ENCODE results near the gene ANO4.
"Not testable (repeated sequence)": the region's sequence is repeated elsewhere in the genome, so short reads cannot be mapped to it uniquely, and the experiment has no call there.

ANO4 gene

DNA sequence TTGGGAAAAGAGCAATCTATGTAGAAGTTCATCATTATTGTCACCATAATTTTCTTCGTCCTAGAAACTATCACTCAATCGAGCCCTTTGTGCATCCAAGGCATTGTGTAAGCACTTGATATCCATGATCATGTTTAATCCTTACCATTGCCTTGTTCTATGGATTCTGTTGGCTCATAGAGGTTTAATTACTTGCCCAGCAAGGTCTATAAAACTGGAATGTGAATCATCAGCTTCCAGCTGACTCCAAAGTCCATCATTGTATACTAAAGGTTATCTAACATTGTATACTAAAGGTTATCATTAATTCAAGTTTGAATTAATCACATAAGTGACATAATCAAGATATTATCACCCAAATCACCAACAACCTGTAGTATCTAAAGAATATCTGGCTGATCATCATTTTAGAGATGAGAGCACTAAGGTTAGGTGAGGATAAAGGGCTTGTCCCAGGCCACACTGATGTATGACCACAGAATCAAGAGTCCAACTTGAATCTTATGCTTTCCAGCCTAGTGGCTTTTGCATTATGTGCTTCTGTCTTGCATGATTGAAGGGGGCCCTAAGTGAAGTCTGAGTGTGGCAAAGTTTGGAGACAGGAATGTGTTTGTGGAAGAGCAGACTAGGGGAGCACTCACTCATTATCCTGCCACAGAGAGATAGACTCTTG lies 188.1 kb downstream of the ANO4 start:
- Histone ChIP-seq H3K27ac (no peak overlapping the region), H3K4me3 (no peak overlapping the region)
- no peak for DNase-seq (ENCODE audit: low spot score)
- TF ChIP-seq, protein P1, sequence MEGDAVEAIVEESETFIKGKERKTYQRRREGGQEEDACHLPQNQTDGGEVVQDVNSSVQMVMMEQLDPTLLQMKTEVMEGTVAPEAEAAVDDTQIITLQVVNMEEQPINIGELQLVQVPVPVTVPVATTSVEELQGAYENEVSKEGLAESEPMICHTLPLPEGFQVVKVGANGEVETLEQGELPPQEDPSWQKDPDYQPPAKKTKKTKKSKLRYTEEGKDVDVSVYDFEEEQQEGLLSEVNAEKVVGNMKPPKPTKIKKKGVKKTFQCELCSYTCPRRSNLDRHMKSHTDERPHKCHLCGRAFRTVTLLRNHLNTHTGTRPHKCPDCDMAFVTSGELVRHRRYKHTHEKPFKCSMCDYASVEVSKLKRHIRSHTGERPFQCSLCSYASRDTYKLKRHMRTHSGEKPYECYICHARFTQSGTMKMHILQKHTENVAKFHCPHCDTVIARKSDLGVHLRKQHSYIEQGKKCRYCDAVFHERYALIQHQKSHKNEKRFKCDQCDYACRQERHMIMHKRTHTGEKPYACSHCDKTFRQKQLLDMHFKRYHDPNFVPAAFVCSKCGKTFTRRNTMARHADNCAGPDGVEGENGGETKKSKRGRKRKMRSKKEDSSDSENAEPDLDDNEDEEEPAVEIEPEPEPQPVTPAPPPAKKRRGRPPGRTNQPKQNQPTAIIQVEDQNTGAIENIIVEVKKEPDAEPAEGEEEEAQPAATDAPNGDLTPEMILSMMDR (IDR thresholded peaks at IDR 0.05): no peak

DNA sequence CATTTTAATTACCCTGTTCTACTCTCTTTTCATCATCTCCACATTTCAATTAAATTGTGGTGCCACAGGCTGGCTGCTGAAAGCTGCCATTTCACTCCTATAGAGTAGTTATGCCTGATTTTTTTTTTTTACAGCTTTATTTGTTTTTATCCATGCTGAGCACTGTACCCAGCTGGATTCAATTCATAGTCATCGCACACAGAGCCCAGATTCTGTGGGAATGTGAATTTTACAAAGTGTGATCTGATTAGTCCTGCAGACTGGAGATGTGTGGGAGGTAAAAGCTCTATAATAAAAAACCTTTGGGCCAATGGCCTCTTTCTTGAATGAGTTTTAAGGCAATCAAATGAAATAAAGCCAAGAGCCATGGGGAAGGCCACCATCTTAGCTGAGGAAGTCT lies 190.2 kb downstream of the ANO4 start:
- DNase-seq (ENCODE audit: low spot score): no peak
- Histone ChIP-seq H3K4me3 (no peak overlapping the region), H3K27ac (no peak overlapping the region)
- TF ChIP-seq, protein P1 (IDR thresholded peaks at IDR 0.05): no peak

GRCh38 chr12:100986595-100987547 lies 192.3 kb downstream of the ANO4 start:
- Histone ChIP-seq H3K27ac (no peak overlapping the region), H3K4me3 (no peak overlapping the region)
- no peak for DNase-seq (ENCODE audit: low spot score)
- TF ChIP-seq, protein P1 (IDR thresholded peaks at IDR 0.05): no peak

DNA sequence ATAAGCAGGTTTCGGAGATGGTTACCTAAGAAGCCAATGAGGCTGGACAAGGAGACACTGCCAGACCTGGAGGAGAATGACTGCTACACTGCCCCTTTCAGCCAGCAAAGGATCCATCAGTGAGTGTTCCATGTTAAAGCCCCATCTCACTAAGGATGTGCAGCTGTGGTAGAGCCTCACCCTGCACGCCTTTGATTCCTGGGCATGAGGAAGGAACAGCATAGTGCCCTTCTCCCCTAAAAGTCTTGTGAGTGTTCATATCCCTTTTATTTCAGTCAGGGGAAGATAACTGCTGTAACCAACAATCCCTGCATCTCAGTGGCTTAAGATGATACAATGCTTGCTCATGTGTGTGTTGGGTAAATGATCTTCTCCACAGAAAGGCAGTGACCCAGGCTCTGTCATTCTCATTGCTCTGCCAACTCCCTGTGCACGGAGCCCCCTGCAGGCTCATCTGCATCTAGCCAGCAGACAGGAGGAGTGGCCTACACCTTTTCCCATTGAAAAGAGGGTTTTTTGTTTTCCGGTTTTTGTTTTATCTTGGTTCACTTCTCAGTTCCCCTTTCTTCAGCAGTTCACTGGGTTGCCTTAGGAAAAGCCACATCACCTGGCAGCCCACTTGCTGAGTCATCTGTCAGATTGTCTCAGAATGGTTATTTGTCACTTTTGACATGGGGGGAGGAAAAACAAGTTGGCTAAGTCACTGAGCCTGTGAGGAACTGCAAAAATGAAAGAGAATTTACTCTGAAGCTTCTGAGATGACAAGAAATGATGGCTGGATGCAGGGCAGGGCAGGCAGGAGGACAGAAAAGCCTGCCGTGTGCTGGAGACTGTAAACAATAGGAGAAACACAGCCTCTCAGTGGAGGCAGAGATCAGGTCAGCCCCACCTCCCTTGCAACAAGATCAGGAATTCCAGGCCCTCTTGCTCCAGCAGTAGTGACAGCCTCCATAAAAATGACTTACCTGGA lies 193.3 kb downstream of the ANO4 start:
- TF ChIP-seq, protein P1 (IDR thresholded peaks at IDR 0.05): no peak
- DNase-seq (ENCODE audit: low spot score): no peak
- Histone ChIP-seq H3K27ac (no peak overlapping the region), H3K4me3 (no peak overlapping the region)

- H3K27ac ChIP-seq; H3K4me3 ChIP-seq; DNase-seq (ENCODE audit: low spot score): not testable (repeated sequence)
These were observed 194.9 kb downstream of the ANO4 start for GRCh38 chr12:100989509-100989908.

DNA sequence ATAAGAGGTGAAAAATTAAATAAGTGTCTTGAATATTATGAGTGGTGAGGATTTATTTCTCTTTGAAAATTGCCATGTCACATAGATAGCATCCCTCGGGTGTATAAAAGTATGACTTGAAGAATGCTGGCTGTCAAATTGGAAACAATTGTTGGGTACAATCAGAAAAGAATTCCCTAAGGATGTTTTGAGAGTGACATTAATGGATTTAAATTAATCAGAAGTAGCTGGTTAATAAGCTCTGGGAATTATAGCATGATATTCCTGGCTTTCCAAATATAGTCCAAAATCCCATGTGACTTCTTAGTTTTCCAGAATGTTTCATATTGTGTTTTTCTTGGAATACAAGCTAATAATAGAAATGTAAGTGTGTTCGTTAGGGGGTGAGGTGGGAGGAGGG lies 196.5 kb downstream of the ANO4 start:
- no peak for DNase-seq (ENCODE audit: low spot score)
- TF ChIP-seq, protein P1 (IDR thresholded peaks at IDR 0.05): no peak
- Histone ChIP-seq H3K4me3 (no peak overlapping the region), H3K27ac (no peak overlapping the region)

- DNase-seq (ENCODE audit: low spot score): no peak
- Histone ChIP-seq H3K4me3 (no peak overlapping the region), H3K27ac (no peak overlapping the region)
- TF ChIP-seq, protein P1 (IDR thresholded peaks at IDR 0.05): no peak
These were observed 197.6 kb downstream of the ANO4 start for GRCh38 chr12:100992194-100992593.

All from coronary artery (tissue), 2 donors.